ENCODE results near the gene ADGRB3. TPM values are rescaled to one million over a fixed set of nuclear protein-coding genes. Genes with fewer than 3 reads are reported as not detected.

Gene ADGRB3
- total and polyA plus RNA-seq, 8 donors: 0.04 to 0.34 (median 0.21) TPM

DNA sequence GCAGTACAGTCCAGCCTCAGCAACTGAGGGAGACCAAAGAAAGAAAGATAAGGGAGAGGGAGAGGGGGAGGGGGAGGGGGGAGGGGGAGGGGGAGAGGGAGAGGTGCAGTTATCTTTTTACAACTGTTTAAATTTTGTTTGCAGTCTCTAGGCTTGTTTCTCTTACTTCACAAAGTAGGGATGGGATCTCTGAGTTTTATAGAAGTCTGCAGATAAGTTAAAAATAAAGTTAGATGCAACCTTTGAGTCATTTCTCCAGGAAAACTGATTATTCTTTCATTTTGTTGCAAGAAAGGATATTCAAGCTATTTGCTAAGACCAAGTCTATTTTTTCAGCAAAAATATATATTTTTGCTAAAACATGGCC is 487.3 kb downstream of the ADGRB3 start:
- TF ChIP-seq, protein P1, sequence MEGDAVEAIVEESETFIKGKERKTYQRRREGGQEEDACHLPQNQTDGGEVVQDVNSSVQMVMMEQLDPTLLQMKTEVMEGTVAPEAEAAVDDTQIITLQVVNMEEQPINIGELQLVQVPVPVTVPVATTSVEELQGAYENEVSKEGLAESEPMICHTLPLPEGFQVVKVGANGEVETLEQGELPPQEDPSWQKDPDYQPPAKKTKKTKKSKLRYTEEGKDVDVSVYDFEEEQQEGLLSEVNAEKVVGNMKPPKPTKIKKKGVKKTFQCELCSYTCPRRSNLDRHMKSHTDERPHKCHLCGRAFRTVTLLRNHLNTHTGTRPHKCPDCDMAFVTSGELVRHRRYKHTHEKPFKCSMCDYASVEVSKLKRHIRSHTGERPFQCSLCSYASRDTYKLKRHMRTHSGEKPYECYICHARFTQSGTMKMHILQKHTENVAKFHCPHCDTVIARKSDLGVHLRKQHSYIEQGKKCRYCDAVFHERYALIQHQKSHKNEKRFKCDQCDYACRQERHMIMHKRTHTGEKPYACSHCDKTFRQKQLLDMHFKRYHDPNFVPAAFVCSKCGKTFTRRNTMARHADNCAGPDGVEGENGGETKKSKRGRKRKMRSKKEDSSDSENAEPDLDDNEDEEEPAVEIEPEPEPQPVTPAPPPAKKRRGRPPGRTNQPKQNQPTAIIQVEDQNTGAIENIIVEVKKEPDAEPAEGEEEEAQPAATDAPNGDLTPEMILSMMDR (IDR thresholded peaks at IDR 0.05): no peak
- no peak for ATAC-seq
- Histone ChIP-seq H3K4me1 (no peaks in the 10 kb centered on the region), H3K4me3 (no peak overlapping the region), H3K27ac (no peak overlapping the region), H3K9me3 (no peaks in the 10 kb centered on the region), H3K27me3 (no peaks in the 10 kb centered on the region), H3K36me3 (no peaks in the 10 kb centered on the region)
- no peak for DNase-seq
- intact Hi-C loops (cut with DNase I): no loop called here
- no peak for FAIRE-seq

DNA sequence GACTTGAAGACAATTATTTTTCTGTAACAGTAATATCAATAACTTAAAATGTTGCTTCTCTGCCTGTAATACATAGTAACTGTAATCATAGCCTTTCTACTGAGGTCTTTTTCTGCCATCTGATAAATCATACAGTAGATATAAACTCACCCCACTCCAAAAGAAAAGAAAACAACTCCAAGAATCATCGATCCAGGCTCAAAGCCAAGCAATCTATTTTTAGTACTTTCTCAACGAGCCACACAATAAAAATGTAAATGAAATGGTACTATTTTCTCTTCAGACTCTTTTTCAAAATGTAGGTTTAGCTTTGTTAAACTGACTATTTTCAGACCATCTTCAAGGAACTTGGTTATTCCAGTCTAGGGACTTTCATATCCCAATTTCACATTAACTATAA is 493.3 kb downstream of the ADGRB3 start:
- TF ChIP-seq, protein P1 (IDR thresholded peaks at IDR 0.05): no peak
- ATAC-seq (no peak), FAIRE-seq (no peak), DNase-seq (no peak)
- Histone ChIP-seq H3K27me3 (no peaks in the 10 kb centered on the region), H3K4me3 (no peak overlapping the region), H3K9me3 (no peaks in the 10 kb centered on the region), H3K27ac (no peak overlapping the region), H3K4me1 (no peaks in the 10 kb centered on the region), H3K36me3 (no peaks in the 10 kb centered on the region)
- intact Hi-C loops (cut with DNase I): no loop called here
- 36 to 40% methylated on average over 2 of the region's 2 CpGs for WGBS, 2 donors

DNA sequence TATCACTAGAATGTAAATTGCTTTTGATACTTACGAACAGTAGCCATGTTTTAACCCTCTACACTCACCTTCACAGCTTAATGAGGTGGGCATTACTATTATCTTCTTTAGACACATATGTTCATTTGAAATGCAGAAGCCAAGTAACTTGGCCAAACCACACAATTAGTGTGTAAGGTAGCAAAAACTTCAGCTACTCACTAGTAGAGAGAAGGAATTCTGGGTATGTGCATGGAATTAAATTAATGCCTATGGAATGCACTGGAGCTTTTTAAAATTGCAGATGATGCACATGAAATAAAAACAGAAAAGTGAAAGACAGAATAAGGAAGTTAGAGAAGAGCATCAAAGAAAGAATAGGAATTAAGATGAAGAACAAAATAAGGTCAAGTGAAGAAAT is 494.0 kb downstream of the ADGRB3 start:
- no peak overlapping the region for H3K4me3 ChIP-seq
- H3K27ac ChIP-seq: no peak overlapping the region
- TF ChIP-seq, protein P1 (IDR thresholded peaks at IDR 0.05): no peak
- H3K36me3 ChIP-seq: no peaks in the 10 kb centered on the region
- ATAC-seq: no peak
- 28 to 33% methylated on average over 1 of the region's 1 CpG for WGBS, 2 donors
- H3K9me3 ChIP-seq: no peaks in the 10 kb centered on the region
- FAIRE-seq: no peak
- intact Hi-C loops (cut with DNase I): no loop called here
- no peaks in the 10 kb centered on the region for H3K27me3 ChIP-seq
- DNase-seq: no peak
- H3K4me1 ChIP-seq: no peaks in the 10 kb centered on the region

DNA sequence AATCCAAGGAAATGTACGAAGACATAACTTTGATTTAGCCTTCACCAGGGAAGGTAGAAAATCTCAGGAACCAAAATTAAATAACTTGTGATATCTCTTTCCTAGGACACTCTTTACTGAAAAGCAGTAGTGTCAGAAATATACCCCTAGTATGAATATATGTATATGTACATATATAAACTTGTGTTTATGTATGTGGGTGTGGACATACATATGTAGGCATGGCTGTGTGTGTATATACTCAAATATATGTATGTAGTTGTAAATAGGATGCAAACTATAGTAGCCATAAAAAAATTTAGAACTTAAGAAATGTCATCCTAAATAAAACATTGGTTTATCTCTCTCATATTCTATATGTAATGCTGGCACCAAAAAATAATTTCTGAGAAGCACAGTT is 500.8 kb downstream of the ADGRB3 start:
- intact Hi-C loops (cut with DNase I): no loop called here
- DNase-seq (no peak), FAIRE-seq (no peak), ATAC-seq (no peak)
- Histone ChIP-seq H3K4me3 (no peak overlapping the region), H3K27ac (no peak overlapping the region), H3K9me3 (no peaks in the 10 kb centered on the region), H3K36me3 (no peaks in the 10 kb centered on the region), H3K27me3 (no peaks in the 10 kb centered on the region), H3K4me1 (no peaks in the 10 kb centered on the region)
- TF ChIP-seq, protein P1 (IDR thresholded peaks at IDR 0.05): no peak
- 40 to 49% methylated on average over 1 of the region's 1 CpG for WGBS, 2 donors

DNA sequence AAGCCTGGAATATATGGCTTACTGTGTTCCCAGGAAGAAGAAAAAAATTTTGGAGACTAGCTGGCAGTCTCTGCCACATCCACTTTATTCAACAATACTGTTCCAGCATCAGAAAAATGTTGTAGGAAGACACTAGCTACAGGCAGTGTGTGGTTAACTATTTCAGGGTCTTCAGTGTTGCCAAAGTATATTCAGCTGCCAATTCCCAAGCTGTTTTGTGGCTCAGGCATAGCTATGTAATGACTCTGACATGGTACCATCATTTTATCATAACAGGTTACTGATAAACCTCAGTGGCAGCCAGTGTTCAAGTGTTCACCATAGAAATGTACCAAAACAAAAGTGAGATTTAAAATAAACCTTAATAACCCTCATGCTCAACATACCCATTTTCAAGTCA is 503.1 kb downstream of the ADGRB3 start:
- Histone ChIP-seq H3K9me3 (no peaks in the 10 kb centered on the region), H3K4me1 (no peaks in the 10 kb centered on the region), H3K27me3 (no peaks in the 10 kb centered on the region), H3K36me3 (no peaks in the 10 kb centered on the region), H3K4me3 (no peak overlapping the region), H3K27ac (no peak overlapping the region)
- intact Hi-C loops (cut with DNase I): no loop called here
- TF ChIP-seq, protein P1 (IDR thresholded peaks at IDR 0.05): no peak
- DNase-seq (no peak), ATAC-seq (no peak), FAIRE-seq (no peak)

Data from pancreas (tissue), 10 donors.